ENCODE measurements around the gene DOP1B. TPM values are rescaled to one million over a fixed set of nuclear protein-coding genes. Genes with fewer than 3 reads are reported as not detected.
"Not testable (repeated sequence)": the region's sequence is repeated elsewhere in the genome, so short reads cannot be mapped to it uniquely, and the experiment has no call there.

Gene DOP1B
- total RNA-seq, 1 donor from 2014 or later: 3.1 TPM

GRCh38 chr21:36170823-36171222 is 14.2 kb downstream of the DOP1B start:
- no peak for DNase-seq (ENCODE audit: low read depth in 2 of 2)

GRCh38 chr21:36171336-36171735 is 14.7 kb downstream of the DOP1B start:
- DNase-seq (ENCODE audit: low read depth in 2 of 2): no peak

DNA sequence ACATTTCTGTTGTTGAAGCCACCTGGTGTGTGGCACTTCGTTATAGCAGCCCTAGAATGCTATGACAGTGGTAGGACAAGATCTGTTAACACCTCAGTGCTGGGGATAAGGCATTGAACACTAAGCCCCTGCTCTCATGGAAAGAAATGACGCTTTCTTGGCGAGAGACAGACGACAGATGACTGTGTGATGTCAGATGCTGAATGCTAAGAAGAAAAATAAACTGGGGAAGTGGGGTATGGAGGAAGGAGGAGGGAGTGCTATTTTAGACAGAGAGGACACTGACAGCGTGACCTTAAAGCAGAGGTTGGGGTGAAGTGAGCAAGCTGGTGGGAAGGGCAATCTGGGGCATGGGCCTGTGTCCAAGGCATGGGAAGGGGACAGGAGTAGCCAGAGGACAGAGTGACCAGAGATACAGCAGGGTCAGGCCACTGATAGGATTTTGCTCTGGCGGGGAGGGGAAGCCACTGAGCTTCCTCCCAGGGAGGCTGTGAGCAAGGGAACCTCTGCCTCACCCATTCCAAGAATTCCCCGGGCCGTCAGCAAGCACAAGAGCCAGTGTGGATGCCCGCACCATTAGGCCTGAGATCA is 15.2 kb downstream of the DOP1B start:
- DNase-seq (ENCODE audit: low read depth in 2 of 2): no peak

DNA sequence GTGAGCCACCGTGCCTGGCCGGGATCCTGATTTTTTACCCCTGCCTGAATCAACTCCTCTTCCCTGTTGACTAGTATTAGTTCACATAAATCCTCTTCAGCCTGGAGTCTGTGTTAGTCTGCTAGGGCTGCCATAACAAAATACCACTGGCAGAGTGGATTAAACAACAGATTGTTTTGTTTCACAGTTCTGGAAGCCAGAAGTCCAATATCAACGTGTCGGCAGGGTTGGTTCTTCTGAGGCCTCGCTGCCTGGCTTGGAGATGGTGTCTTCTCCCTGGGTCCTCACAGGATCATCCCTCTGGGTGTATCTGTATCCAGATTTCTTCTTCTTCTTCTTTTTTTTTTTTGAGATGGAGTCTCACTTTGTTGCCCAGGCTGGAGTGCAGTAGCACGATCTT is 18.2 kb downstream of the DOP1B start:
- DNase-seq (ENCODE audit: low read depth in 2 of 2): no peak

GRCh38 chr21:36175771-36176565 is 19.3 kb downstream of the DOP1B start:
- no peak for DNase-seq (ENCODE audit: low read depth in 2 of 2)

- no peak for DNase-seq (ENCODE audit: low read depth in 2 of 2)
Measured at GRCh38 chr21:36178349-36178748, 21.7 kb downstream of the DOP1B start.

GRCh38 chr21:36179145-36179544 is 22.5 kb downstream of the DOP1B start:
- no peak for DNase-seq (ENCODE audit: low read depth in 2 of 2)

GRCh38 chr21:36180963-36181362 is 24.3 kb downstream of the DOP1B start:
- no peak for DNase-seq (ENCODE audit: low read depth in 2 of 2)

DNA sequence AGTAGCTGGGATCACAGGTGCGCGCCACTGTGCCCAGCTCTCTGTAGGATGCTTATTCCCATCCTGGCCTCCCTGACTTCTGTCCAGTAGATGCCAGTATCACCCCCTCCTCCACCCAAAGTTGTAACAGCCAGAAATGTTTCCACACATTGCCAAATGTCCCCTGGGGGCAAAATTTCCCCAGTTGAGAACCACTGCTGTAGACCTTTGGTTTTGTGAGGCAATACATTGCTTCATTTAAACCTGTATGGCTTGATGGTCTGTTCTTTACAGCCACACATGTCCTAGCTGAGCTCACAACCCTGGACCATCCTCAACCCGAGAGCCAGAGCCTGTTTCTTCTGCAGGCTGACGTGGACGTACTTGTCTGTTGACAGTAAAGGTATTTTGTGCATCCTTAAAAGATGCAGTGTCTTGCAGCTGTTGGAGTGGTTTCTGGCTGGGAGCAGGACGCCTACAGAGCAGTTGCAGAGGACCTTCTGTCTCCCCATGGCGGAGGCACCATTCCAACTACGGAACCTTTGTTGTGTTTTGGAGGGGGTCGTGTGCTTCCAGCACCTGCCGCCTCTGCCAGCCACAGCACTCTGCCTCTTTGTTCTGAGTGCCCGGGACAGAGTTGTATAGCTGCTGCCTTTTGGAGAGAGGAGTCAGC is 26.6 kb downstream of the DOP1B start:
- no peak for DNase-seq (ENCODE audit: low read depth in 2 of 2)

- no peak for DNase-seq (ENCODE audit: low read depth in 2 of 2)
Measured at GRCh38 chr21:36184545-36184944, 27.9 kb downstream of the DOP1B start.

DNA sequence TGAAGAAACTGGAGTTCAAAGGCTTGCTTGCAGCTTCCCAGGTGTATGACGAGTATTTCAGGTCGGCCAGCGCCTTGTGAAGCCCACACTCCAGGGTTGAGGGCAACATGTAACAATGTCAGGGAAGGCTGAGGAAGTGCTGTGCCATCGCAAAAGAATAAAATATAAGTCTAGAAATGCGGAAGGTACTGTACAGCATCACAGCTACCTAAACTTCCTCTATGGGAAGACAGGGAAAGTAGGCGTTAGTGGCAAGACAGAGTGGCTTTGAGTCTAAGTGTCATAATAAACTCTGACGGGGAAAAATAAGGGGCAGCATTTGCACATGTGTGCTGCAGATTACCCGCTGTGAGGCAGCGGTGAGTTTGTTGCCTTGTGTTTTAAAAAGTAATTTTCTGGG is 28.9 kb downstream of the DOP1B start:
- no peak for DNase-seq (ENCODE audit: low read depth in 2 of 2)

- DNase-seq (ENCODE audit: low read depth in 2 of 2): no peak
Measured at GRCh38 chr21:36186081-36186480, 29.5 kb downstream of the DOP1B start.

DNA sequence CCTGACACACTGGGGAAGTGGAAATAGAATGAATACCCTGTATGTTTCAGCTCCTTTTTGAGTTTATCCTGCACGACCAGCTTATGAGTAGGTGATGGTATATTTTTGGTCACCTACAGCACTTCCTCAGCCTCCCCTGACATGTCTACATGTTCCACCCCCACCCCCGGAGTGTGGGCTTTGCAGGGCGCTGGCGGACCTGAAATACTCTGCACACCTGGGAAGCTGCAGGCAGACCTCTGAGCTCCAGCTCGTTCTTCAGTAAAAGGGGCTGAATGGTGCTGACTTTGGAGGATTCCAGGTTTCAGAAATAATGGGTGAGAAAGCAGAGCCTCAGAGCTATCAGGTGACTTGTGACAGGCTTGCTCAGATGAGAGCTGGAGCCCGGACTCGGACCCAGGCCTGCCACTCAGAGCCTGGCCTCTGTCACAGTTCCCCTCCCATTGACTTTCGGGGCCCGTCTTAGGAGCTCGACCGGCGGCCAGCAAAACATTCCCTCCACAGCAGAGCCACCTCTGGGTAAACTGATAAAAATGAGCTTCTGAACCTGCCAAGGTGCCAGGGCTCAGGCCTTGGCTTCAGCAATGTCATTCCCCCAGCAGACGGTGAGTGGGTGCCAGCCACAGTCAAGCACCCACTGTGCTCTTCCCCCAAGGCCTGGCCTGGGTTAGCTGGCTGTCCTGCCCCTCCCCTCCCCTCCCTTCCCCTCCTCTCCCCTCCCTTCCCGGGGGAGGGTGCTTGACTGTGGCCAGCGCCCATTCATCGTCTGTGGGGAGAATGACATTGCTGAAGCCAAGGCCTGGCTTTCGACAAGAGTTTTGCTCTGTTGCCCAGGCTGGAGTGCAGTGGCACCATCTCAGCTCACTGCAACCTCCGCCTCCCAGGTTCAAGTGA is 30.1 kb downstream of the DOP1B start:
- DNase-seq (ENCODE audit: low read depth in 2 of 2): no peak

- peak in 1 of 2 donors; percentile 37 for DNase-seq (ENCODE audit: low read depth in 2 of 2)
Measured at GRCh38 chr21:36188081-36188681, 31.6 kb downstream of the DOP1B start.

DNA sequence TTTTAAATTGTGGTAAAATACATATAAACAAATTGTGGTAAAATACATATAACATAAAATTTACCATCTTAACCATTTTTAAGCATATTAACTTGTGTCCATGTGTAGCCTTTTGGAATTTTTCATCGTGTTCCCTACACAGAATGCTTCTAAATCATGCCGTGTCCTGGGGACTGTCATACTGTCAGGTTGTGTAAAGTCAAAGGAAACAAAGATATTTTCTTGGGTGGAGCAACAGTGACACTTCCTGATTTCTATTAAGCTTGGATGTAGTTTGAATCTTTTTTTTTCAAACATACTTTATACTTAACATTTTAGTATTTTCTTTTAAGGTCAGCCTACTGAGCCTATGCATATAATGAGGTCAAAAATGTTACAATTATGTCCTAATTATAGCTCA is 32.3 kb downstream of the DOP1B start:
- DNase-seq (ENCODE audit: low read depth in 2 of 2): no peak

- DNase-seq (ENCODE audit: low read depth in 2 of 2): no peak
Measured at GRCh38 chr21:36190736-36191135, 34.1 kb downstream of the DOP1B start.

- no peak for DNase-seq (ENCODE audit: low read depth in 2 of 2)
Measured at GRCh38 chr21:36193200-36193599, 36.6 kb downstream of the DOP1B start.

DNA sequence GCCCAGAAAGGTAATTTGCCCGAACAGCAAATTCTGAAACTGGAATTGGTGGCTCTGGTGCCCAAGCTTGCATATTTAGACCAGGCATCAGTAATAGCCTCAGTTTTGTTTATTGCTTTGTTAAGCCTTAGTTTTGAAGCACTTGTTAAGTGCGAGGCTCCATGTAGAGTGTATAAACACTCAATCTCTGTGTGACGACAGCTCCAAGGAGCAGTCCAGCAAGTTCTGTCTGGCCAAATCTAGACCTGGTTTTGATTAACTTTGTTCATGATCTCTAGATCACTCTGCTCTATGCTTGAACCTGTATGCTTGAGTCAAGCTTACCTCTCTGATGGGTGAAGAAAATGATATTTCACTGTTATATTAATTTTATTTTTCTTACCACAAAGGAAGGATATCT is 37.4 kb downstream of the DOP1B start:
- no peak for DNase-seq (ENCODE audit: low read depth in 2 of 2)

DNA sequence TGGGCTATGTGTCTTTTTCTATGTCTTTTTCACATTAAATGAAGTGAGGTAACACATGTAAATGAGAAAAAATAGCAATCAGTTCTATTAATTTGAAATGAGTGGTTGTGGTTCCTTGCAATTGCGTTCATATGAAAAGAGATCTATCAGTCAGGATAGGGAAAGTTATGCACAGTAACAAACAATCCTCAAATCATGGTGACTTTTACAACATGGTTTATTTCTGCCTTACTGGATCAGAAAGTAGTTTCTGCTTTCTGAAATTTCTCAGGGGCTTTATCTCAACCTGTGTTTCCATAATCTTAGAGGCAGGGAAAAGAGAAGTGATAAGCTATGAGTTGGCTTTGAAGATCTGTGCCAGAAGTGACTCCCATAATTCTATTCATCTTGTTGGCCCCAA is 39.0 kb downstream of the DOP1B start:
- DNase-seq (ENCODE audit: low read depth in 2 of 2): no peak

DNA sequence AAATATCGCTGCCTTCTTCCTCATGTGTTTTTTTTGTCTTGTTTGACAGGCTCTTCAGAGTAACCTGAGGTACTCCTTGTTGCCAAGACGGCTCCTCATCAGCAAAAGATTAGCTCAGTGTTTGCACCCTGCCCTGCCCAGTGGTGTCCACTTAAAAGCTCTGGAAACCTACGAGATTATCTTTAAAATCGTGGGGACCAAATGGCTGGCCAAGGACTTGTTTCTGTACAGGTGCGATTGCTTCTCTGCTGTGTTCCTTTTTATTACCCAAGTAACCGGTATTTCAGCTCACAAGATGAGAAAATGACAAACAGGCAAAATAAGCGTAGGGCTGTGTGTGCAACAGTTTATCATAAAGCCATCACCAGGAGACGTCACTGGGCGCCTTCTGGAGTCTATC is 42.4 kb downstream of the DOP1B start:
- no peak for DNase-seq (ENCODE audit: low read depth in 2 of 2)

DNA sequence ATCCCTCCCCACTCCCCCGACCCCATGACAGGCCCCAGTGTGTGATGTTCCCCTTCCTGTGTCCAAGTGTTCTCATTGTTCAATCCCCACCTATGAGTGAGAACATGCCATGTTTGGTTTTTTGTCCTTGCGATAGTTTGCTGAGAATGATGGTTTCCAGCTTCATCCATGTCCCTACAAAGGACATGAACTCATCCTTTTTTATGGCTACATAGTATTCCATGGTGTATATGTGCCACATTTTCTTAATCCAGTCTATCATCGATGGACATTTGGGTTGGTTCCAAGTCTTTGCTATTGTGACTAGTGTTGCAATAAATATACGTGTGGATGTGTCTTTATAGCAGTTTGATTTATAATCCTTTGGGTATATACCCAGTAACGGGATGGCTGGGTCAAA is 43.0 kb downstream of the DOP1B start:
- DNase-seq (ENCODE audit: low read depth in 2 of 2): not testable (repeated sequence)
